ENCODE results near the gene CNTN5. TPM values are rescaled to one million over a fixed set of nuclear protein-coding genes. Genes with fewer than 3 reads are reported as not detected.

Gene CNTN5
- total RNA-seq, 2 donors from 2014 or later: not detected

DNA sequence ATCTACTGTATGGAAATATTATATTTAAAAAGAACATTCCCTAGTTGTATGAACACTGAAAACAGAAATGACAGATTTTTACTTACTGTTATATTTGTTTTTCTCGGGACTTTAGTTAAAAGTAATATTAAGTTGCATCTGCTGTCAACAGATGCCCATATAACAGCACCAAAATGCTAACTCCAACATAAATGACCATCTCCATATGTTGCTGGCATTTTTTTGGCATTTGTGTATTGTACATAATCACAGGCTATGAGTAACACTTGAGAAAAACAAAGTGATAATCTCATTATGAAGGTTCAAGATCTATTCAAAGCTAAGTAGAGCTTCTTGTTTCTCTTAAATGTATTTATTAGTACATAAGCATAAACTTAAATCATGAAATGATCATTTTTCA lies 172.0 kb downstream of the CNTN5 start:
- Mint-ChIP-seq H3K4me3 (no peak overlapping the region), H3K27ac (no peak overlapping the region), H3K36me3 (no peaks in the 10 kb centered on the region), H3K27me3 (no peaks in the 10 kb centered on the region), H3K9me3 (peaks cover 10% of the 10 kb centered on the region), H3K4me1 (ENCODE audit: low read depth in 2 of 2) (no peaks in the 10 kb centered on the region)
- no peak for ATAC-seq
- no peak for DNase-seq (ENCODE audit: low spot score)

DNA sequence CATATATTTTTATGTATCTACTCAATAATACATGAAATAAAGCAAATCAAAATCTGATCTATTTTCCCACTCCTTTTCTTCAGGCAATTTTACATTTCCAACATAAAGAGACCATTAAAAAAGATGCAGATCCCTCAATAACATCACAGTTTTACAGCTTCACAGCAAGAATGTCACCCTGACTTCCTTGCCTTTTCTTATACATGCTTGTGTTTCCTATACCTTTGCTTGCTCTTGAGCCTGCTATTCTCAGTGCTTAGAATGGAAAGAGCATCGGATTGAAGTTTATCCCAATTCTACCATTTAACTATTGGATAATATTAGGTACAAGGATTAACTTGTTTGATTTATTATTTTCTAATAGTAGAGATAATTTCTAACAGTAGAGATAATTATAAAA lies 176.7 kb downstream of the CNTN5 start:
- DNase-seq (ENCODE audit: low spot score) (no peak), ATAC-seq (no peak)
- no peak overlapping the region for H3K27ac Mint-ChIP-seq
- no peak overlapping the region for H3K4me3 Mint-ChIP-seq
- no peaks in the 10 kb centered on the region for H3K27me3 Mint-ChIP-seq
- no peaks in the 10 kb centered on the region for H3K4me1 Mint-ChIP-seq (ENCODE audit: low read depth in 2 of 2)
- H3K36me3 Mint-ChIP-seq: peaks cover 9% of the 10 kb centered on the region
- H3K9me3 Mint-ChIP-seq: peaks cover 17% of the 10 kb centered on the region

DNA sequence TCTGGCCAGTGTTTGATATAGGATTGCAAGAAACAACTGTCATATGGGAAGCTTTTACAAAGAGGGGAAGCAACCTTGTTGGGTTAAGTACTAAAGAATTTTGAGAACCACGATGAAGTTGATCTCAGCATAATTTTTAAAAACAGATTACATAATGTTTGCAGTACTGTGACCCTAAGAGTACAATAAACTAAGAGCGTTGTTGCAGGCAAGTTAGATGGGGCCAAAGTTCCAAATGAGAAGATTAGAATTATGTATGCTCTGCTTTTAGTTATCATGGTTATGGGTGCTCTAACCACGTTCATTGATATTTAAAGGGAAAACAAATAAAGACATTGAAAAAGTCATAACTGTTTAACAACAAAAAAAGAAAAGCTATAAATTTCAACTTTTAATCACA lies 177.5 kb downstream of the CNTN5 start:
- no peak for DNase-seq (ENCODE audit: low spot score)
- Mint-ChIP-seq H3K36me3 (peaks cover 9% of the 10 kb centered on the region), H3K4me1 (ENCODE audit: low read depth in 2 of 2) (no peaks in the 10 kb centered on the region), H3K27ac (no peak overlapping the region), H3K9me3 (peaks cover 17% of the 10 kb centered on the region), H3K27me3 (no peaks in the 10 kb centered on the region), H3K4me3 (no peak overlapping the region)
- no peak for ATAC-seq

GRCh38 chr11:99199341-99199740 lies 178.6 kb downstream of the CNTN5 start:
- no peak overlapping the region for H3K27ac Mint-ChIP-seq
- ATAC-seq (no peak), DNase-seq (ENCODE audit: low spot score) (no peak)
- H3K4me1 Mint-ChIP-seq (ENCODE audit: low read depth in 2 of 2): no peaks in the 10 kb centered on the region
- H3K36me3 Mint-ChIP-seq: peaks cover 9% of the 10 kb centered on the region
- H3K9me3 Mint-ChIP-seq: peaks cover 17% of the 10 kb centered on the region
- no peaks in the 10 kb centered on the region for H3K27me3 Mint-ChIP-seq
- no peak overlapping the region for H3K4me3 Mint-ChIP-seq

- no peak overlapping the region for H3K4me3 Mint-ChIP-seq
- H3K27ac Mint-ChIP-seq: no peak overlapping the region
- no peaks in the 10 kb centered on the region for H3K27me3 Mint-ChIP-seq
- no peak for DNase-seq (ENCODE audit: low spot score)
- H3K9me3 Mint-ChIP-seq: peaks cover 17% of the 10 kb centered on the region
- ATAC-seq: no peak
- peaks cover 9% of the 10 kb centered on the region for H3K36me3 Mint-ChIP-seq
- H3K4me1 Mint-ChIP-seq (ENCODE audit: low read depth in 2 of 2): no peaks in the 10 kb centered on the region
These were observed 180.0 kb downstream of the CNTN5 start for GRCh38 chr11:99200720-99201119.

GRCh38 chr11:99208813-99209212 lies 188.1 kb downstream of the CNTN5 start:
- ATAC-seq: no peak
- DNase-seq (ENCODE audit: low spot score): no peak
- H3K36me3 Mint-ChIP-seq: no peaks in the 10 kb centered on the region
- no peak overlapping the region for H3K4me3 Mint-ChIP-seq
- no peak overlapping the region for H3K27ac Mint-ChIP-seq
- H3K4me1 Mint-ChIP-seq (ENCODE audit: low read depth in 2 of 2): no peaks in the 10 kb centered on the region
- no peaks in the 10 kb centered on the region for H3K27me3 Mint-ChIP-seq
- H3K9me3 Mint-ChIP-seq: peaks cover 12% of the 10 kb centered on the region

DNA sequence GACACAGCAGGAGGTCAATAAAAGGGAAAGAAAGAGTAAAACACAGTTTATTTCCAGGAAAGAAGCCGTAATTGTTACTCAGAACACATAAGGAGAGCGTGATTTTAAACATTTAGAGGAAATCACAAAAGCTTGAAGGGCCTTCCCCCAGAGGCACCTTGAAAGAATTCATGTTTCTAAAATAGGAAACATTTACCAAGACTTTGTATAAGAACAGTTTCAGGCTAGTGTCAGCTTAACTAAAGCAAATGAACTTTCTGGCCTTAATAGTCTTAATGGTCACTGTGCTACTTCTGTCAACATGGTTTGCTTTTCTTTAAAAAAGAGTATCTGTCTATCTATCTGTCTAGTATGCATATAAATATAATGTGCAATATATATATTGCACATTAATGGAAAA lies 208.8 kb downstream of the CNTN5 start:
- H3K9me3 Mint-ChIP-seq: peaks cover 20% of the 10 kb centered on the region
- H3K27ac Mint-ChIP-seq: no peak overlapping the region
- no peaks in the 10 kb centered on the region for H3K36me3 Mint-ChIP-seq
- ATAC-seq: no peak
- no peak overlapping the region for H3K4me3 Mint-ChIP-seq
- no peak for DNase-seq (ENCODE audit: low spot score)
- no peaks in the 10 kb centered on the region for H3K27me3 Mint-ChIP-seq
- H3K4me1 Mint-ChIP-seq (ENCODE audit: low read depth in 2 of 2): no peaks in the 10 kb centered on the region

- Mint-ChIP-seq H3K9me3 (peaks cover 11% of the 10 kb centered on the region), H3K27me3 (no peaks in the 10 kb centered on the region), H3K4me3 (no peak overlapping the region), H3K27ac (no peak overlapping the region), H3K4me1 (ENCODE audit: low read depth in 2 of 2) (no peaks in the 10 kb centered on the region), H3K36me3 (no peaks in the 10 kb centered on the region)
- ATAC-seq: no peak
- no peak for DNase-seq (ENCODE audit: low spot score)
These were observed 213.8 kb downstream of the CNTN5 start for GRCh38 chr11:99234534-99234933.

GRCh38 chr11:99238401-99238800 lies 217.7 kb downstream of the CNTN5 start:
- DNase-seq (ENCODE audit: low spot score) (no peak), ATAC-seq (no peak)
- Mint-ChIP-seq H3K27ac (no peak overlapping the region), H3K9me3 (peaks cover 12% of the 10 kb centered on the region), H3K4me3 (no peak overlapping the region), H3K36me3 (no peaks in the 10 kb centered on the region), H3K4me1 (ENCODE audit: low read depth in 2 of 2) (no peaks in the 10 kb centered on the region), H3K27me3 (no peaks in the 10 kb centered on the region)

DNA sequence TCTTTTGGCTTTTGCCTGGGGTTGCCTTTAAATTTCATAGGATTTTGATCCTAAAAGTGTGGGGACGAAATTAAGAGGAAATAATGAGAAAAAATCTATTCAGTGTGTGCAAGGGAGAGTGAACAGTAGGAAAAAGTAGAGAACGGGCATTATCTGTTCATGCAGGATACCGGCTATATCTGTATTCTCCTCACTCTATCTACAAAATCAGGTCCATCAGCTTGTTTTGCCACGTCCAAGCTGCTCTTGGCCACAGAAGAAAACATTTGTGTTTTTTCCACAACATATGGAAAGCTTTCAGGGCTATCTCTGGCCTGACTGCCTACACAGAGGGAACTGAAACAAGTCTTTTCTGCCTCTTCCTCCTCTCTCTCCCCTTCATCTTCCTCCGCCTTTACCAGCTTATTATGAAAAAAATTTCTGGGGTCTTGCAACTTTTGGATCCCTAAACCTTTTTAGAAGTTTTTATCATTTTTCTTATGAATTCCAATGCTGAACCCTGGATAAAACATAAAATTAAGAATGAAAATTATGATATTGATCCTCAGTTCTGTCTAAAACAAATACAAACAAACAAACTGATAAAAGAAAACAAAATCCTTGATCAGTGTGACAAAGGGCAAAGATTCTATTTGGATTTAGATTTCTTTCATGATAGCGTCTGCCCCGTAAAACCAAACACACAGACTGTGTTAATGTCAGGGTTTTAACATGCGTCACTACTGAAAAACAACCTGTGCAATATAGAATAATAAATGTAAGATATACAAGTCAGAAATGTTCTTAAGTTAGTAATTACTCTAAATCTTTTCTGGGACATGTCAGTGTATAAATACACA lies 219.7 kb downstream of the CNTN5 start:
- H3K9me3 Mint-ChIP-seq: peaks cover 8% of the 10 kb centered on the region
- H3K4me1 Mint-ChIP-seq (ENCODE audit: low read depth in 2 of 2): no peaks in the 10 kb centered on the region
- DNase-seq (ENCODE audit: low spot score) (no peak), ATAC-seq (no peak)
- no peak overlapping the region for H3K4me3 Mint-ChIP-seq
- H3K36me3 Mint-ChIP-seq: no peaks in the 10 kb centered on the region
- no peak overlapping the region for H3K27ac Mint-ChIP-seq
- H3K27me3 Mint-ChIP-seq: no peaks in the 10 kb centered on the region

GRCh38 chr11:99241066-99241465 lies 220.3 kb downstream of the CNTN5 start:
- Mint-ChIP-seq H3K27me3 (no peaks in the 10 kb centered on the region), H3K27ac (no peak overlapping the region), H3K4me1 (ENCODE audit: low read depth in 2 of 2) (no peaks in the 10 kb centered on the region), H3K9me3 (peaks cover 8% of the 10 kb centered on the region), H3K4me3 (no peak overlapping the region), H3K36me3 (no peaks in the 10 kb centered on the region)
- no peak for DNase-seq (ENCODE audit: low spot score)
- no peak for ATAC-seq

DNA sequence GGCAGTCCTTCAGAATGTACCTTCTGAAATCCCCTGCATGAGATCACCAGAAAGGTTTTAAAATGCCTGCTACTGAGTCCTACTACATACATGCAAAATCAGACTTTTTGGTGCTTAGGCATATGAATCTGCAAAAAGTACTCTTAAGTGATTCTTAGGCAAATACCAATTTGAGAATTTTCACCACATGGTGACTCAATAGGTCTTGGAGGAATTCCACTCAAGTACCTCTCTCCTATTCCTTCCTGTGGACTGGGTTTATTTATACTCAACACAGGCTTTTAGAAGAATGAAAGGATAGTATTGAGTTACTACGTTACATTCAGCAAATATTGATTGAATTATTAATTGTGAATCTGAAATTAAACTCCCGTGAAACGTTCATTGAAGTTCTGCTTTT lies 223.9 kb downstream of the CNTN5 start:
- peaks cover 8% of the 10 kb centered on the region for H3K9me3 Mint-ChIP-seq
- H3K4me1 Mint-ChIP-seq (ENCODE audit: low read depth in 2 of 2): no peaks in the 10 kb centered on the region
- ATAC-seq (no peak), DNase-seq (ENCODE audit: low spot score) (no peak)
- H3K27me3 Mint-ChIP-seq: no peaks in the 10 kb centered on the region
- H3K36me3 Mint-ChIP-seq: no peaks in the 10 kb centered on the region
- H3K27ac Mint-ChIP-seq: no peak overlapping the region
- no peak overlapping the region for H3K4me3 Mint-ChIP-seq

GRCh38 chr11:99246199-99246598 lies 225.4 kb downstream of the CNTN5 start:
- no peaks in the 10 kb centered on the region for H3K4me1 Mint-ChIP-seq (ENCODE audit: low read depth in 2 of 2)
- no peaks in the 10 kb centered on the region for H3K36me3 Mint-ChIP-seq
- H3K27me3 Mint-ChIP-seq: no peaks in the 10 kb centered on the region
- no peak overlapping the region for H3K4me3 Mint-ChIP-seq
- ATAC-seq (no peak), DNase-seq (ENCODE audit: low spot score) (no peak)
- no peak overlapping the region for H3K27ac Mint-ChIP-seq
- peaks cover 2% of the 10 kb centered on the region for H3K9me3 Mint-ChIP-seq

DNA sequence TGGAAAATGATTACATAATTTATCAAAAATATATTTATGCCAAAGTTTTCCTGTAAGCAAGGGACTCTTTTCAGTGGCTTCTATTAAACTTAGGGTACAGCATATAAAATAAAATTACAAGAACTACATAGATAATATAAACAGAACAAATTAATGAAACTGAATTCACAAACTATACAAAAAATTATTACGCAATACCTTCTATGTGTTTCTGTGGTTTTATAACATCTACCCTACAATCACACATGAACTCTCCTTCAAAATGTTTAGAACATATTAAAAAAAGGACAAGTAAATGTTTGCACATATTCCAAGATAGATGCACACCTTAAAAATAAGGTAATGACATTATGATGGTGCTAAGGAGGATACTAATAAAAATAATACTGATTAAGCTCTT lies 235.9 kb downstream of the CNTN5 start:
- Mint-ChIP-seq H3K4me1 (ENCODE audit: low read depth in 2 of 2) (no peaks in the 10 kb centered on the region), H3K27me3 (no peaks in the 10 kb centered on the region), H3K9me3 (peaks cover 3% of the 10 kb centered on the region), H3K27ac (no peak overlapping the region), H3K4me3 (no peak overlapping the region), H3K36me3 (no peaks in the 10 kb centered on the region)
- DNase-seq (ENCODE audit: low spot score) (no peak), ATAC-seq (no peak)

DNA sequence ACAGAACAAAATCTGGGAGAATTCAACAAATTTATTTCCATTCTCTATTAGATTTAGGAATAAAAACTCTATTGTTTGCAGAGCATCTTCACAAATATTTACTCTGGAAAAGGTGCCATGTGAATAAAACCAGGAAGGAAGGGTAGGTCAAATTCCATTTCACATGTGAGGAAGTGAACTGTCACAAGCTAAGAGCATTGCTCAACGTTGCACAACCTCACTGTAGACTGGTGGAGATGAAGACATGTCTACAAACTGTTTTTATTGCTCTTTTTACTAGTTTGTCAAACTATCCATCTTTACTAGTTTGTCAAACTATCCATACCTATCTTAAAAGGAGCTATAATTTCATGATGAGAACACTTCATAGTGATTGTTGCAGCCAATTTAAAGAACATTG lies 236.4 kb downstream of the CNTN5 start:
- ATAC-seq: no peak
- H3K9me3 Mint-ChIP-seq: peaks cover under 1% of the 10 kb centered on the region

More for the DNA sequence above, 236.4 kb downstream of the CNTN5 start:
- no peaks in the 10 kb centered on the region for H3K27me3 Mint-ChIP-seq
- H3K36me3 Mint-ChIP-seq: no peaks in the 10 kb centered on the region
- no peak overlapping the region for H3K27ac Mint-ChIP-seq
- DNase-seq (ENCODE audit: low spot score): no peak
- no peaks in the 10 kb centered on the region for H3K4me1 Mint-ChIP-seq (ENCODE audit: low read depth in 2 of 2)
- no peak overlapping the region for H3K4me3 Mint-ChIP-seq

Data from natural killer cell treated with Interleukin-12 subunit alpha and Interleukin-12 subunit beta and Interleukin-15 and Interleukin-18, amount 100 ng/mL, for 72 hours (primary cell).